GM18909 (cell line): ENCODE measurements around the gene SMLR1.

ENCODE experiments used
- ATAC-seq: cut with Tn5 transposase; IDR thresholded peaks from one replicate; pipeline ENCODE4 v1.9.1; 2021; ENCODE audit warnings: mild to moderate bottlenecking; ENCODE audit not compliant: unreplicated experiment, poor library complexity

SMLR1 gene

DNA sequence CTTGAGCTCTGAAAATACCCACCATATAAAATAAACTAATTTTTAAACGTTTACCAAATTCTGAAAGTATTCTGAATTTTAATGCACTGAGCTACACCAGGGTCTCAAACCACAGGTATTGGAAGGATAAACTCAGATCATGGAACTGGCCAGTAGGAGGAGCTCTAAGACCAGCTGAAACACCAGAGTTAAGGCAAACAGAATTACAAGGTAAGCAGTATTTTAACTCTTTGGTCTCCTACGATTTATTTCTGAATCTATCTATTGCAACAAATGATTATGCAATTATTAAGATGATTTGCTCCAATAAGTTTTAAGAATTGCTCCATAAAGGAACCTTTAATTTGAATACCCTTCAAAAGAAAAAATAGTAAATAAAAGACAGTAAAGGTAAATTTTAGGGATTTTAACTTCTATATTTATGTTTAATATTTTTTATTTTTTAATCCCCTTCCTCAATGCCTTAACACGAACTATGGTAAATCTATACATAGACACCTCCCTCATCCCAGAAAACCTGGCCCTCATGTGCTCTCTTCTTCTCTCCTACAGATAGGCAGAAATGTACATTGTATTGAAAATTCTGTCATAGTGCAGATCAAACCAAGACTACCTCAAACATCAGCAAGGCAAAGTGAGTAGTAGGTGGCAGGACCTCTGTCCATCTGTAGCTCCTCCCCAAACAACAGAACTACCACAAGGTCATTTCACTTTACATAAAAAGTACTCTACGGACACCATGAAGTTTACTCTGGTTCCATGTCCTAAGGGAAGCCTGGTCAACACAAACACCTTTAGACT is 58.4 kb downstream of the SMLR1 start:
- ATAC-seq = peak; percentile 94
